Lower leg skin (tissue), 4 donors: Measurements from ENCODE around the gene THAP4. TPM values are rescaled to one million over a fixed set of nuclear protein-coding genes. Genes with fewer than 3 reads are reported as not detected.
A peak's percentile ranks its signal among the peaks of the same experiment; 100 is the strongest.

Experiments
- DNase-seq, 2 donors: peaks; one replicate each; pipeline ENCODE4 v3.0.0-alpha.2; 2019; ENCODE audit warnings: low spot score in 2 of 2
- H3K4me3 ChIP-seq: fragments of 200-600 bp; sonication (generic); 2 replicates; pipeline ENCODE4 v1.5.1; 2017; ENCODE audit warnings: mild to moderate bottlenecking, low read depth; ENCODE audit not compliant: poor library complexity, severe bottlenecking
- CTCF ChIP-seq, 3 donors: fragments of 450-650 bp; IDR thresholded peaks; one replicate each; pipeline ENCODE4 v1.5.1; 2016; ENCODE audit warnings: antibody characterized with exemption in 3 of 3, mild to moderate bottlenecking in 3 of 3, moderate library complexity in 2 of 3
- POLR2A ChIP-seq, 2 donors: fragments of 450-650 bp; IDR thresholded peaks; one replicate each; pipeline ENCODE4 v1.6.1; 2016 to 2017; ENCODE audit warnings: antibody characterized with exemption in 2 of 2, mild to moderate bottlenecking in 1 of 2, moderate library complexity in 1 of 2
- WGBS, 2 donors: methylation state at CpG; one replicate each; pipeline ENCODE4 v1.1.5; 2018; 5-methylcytosine and 5-hydroxymethylcytosine counted together
- intact Hi-C: fragments of 100-400 bp; cut with DNase I; formaldehyde crosslinking; loops from one replicate; pipeline ENCODE4 v1.15.0; 2023; ENCODE audit warnings: low total_unique reads
- total RNA-seq, 4 donors: library from RNA; depleted of rRNA; stranded (reverse); fragments of >200 nt; gene quantifications; one replicate each; pipeline ENCODE4 v1.1.0, GENCODE V29; 2016

The THAP4 gene
- total RNA-seq, 4 donors from 2014 or later, result 52.4 to 60.7 (median 58.3) TPM

GRCh38 chr2:241615041-241615440 is 21.9 kb downstream of the THAP4 start:
- TF ChIP-seq POLR2A (IDR thresholded peaks at IDR 0.05) (no peak), CTCF (IDR thresholded peaks at IDR 0.05) (no peak)
- 75% methylated on average over 11 of the region's 11 CpGs for WGBS, 2 donors
- DNase-seq, result no peak
- no peak overlapping the region for H3K4me3 ChIP-seq
- intact Hi-C loops, result no loop called here

- TF ChIP-seq CTCF (IDR thresholded peaks at IDR 0.05) (no peak), POLR2A (IDR thresholded peaks at IDR 0.05) (no peak)
- no peak overlapping the region for H3K4me3 ChIP-seq
- intact Hi-C loops, result no loop called here
- 70% methylated on average over 15 of the region's 15 CpGs for WGBS, 2 donors
- no peak for DNase-seq
Measured at GRCh38 chr2:241613017-241613780, 23.8 kb downstream of the THAP4 start.

- no peak for DNase-seq
- intact Hi-C loops, result no loop called here
- TF ChIP-seq CTCF (IDR thresholded peaks at IDR 0.05) (no peak), POLR2A (IDR thresholded peaks at IDR 0.05) (no peak)
- 76 to 84% methylated on average over 20 of the region's 20 CpGs for WGBS, 2 donors
- H3K4me3 ChIP-seq, result no peak overlapping the region
Measured at GRCh38 chr2:241612156-241613016, 24.6 kb downstream of the THAP4 start.

- 95 to 98% methylated on average over 13 of the region's 13 CpGs for WGBS, 2 donors
- H3K4me3 ChIP-seq, result no peak overlapping the region
- DNase-seq, result no peak
- no peak for TF ChIP-seq CTCF (IDR thresholded peaks at IDR 0.05)
- TF ChIP-seq POLR2A (IDR thresholded peaks at IDR 0.05), result no peak
- intact Hi-C loops, result no loop called here
Measured at GRCh38 chr2:241611062-241611461, 25.9 kb downstream of the THAP4 start.

GRCh38 chr2:241609859-241610793 is 26.8 kb downstream of the THAP4 start:
- DNase-seq, result peak; percentile 67 to 96
- 16 to 20% methylated on average over 28 to 37 of the region's 76 CpGs for WGBS, 2 donors
- intact Hi-C loops, result no loop called here
- no peak for TF ChIP-seq CTCF (IDR thresholded peaks at IDR 0.05)
- no peak for TF ChIP-seq POLR2A (IDR thresholded peaks at IDR 0.05)
- peak overlapping the region; percentile 15 for H3K4me3 ChIP-seq
